GM23338 (cell line): ENCODE data around the gene SYVN1. TPM values are rescaled to one million over a fixed set of nuclear protein-coding genes. Genes with fewer than 3 reads are reported as not detected.
A peak's percentile ranks its signal among the peaks of the same experiment; 100 is the strongest.

Experiments used
- ATAC-seq: fragments of 200-7000 bp; cut with Tn5 transposase; 3 replicates; pipeline ENCODE4 v1.9.1; 2020
- DNase-seq: peaks from one replicate; pipeline ENCODE4 v3.0.0-alpha.2; 2015; ENCODE audit warnings: low spot score
- H2AFZ ChIP-seq: fragments of 200-600 bp; sonication (generic); 2 replicates; pipeline ENCODE4 v1.8.0; 2016; ENCODE audit warnings: antibody characterized with exemption, mild to moderate bottlenecking, moderate library complexity
- H3F3A ChIP-seq: fragments of 200-600 bp; sonication (generic); replicated peaks from 2 replicates; pipeline ENCODE4 v1.8.0; 2017; ENCODE audit warnings: antibody characterized with exemption, mixed run types, low read depth
- H3K27ac ChIP-seq: fragments of 200-600 bp; sonication (generic); 2 replicates; pipeline ENCODE4 v1.6.1; 2016; ENCODE audit warnings: low read depth
- H3K27me3 ChIP-seq: fragments of 200-600 bp; sonication (generic); 2 replicates; pipeline ENCODE4 v1.8.0; 2016; ENCODE audit warnings: mild to moderate bottlenecking, mixed run types, moderate library complexity; ENCODE audit not compliant: insufficient read depth
- H3K36me3 ChIP-seq: fragments of 200-600 bp; sonication (generic); 2 replicates; pipeline ENCODE4 v1.8.0; 2016; ENCODE audit warnings: mild to moderate bottlenecking; ENCODE audit not compliant: insufficient read depth
- H3K4me1 ChIP-seq: fragments of 200-600 bp; sonication (generic); 2 replicates; pipeline ENCODE4 v1.8.0; 2016; ENCODE audit warnings: mild to moderate bottlenecking, moderate library complexity; ENCODE audit not compliant: insufficient read depth
- H3K4me2 ChIP-seq: fragments of 200-600 bp; sonication (generic); 2 replicates; pipeline ENCODE4 v1.7.1; 2017; ENCODE audit warnings: mixed run types
- H3K4me3 ChIP-seq: fragments of 200-600 bp; sonication (generic); 2 replicates; pipeline ENCODE4 v1.6.1; 2016; ENCODE audit warnings: mixed run types
- H3K79me2 ChIP-seq: fragments of 200-600 bp; sonication (generic); replicated peaks from 2 replicates; pipeline ENCODE4 v1.8.0; 2017; ENCODE audit warnings: mild to moderate bottlenecking; ENCODE audit not compliant: insufficient read depth
- H3K9me2 ChIP-seq: fragments of 200-600 bp; sonication (generic); 2 replicates; pipeline ENCODE4 v1.8.0; 2017; ENCODE audit not compliant: insufficient read depth
- H4K20me1 ChIP-seq: fragments of 200-600 bp; sonication (generic); replicated peaks from 2 replicates; pipeline ENCODE4 v1.8.0; 2017; ENCODE audit warnings: mild to moderate bottlenecking; ENCODE audit not compliant: insufficient read depth
- H3K27ac Mint-ChIP-seq: 2 replicates; pipeline ENCODE4 v1.8.0; 2020; ENCODE audit warnings: inconsistent platforms, mild to moderate bottlenecking, moderate library complexity, mixed read lengths
- H3K27me3 Mint-ChIP-seq: 3 replicates; pipeline ENCODE4 v1.8.0; 2022; ENCODE audit warnings: low read depth, mild to moderate bottlenecking, moderate library complexity, mixed read lengths, inconsistent platforms; ENCODE audit not compliant: insufficient read depth, poor library complexity
- H3K36me3 Mint-ChIP-seq: 3 replicates; pipeline ENCODE4 v1.8.0; 2021; ENCODE audit warnings: low read depth, mild to moderate bottlenecking, inconsistent platforms, moderate library complexity, mixed read lengths
- H3K4me1 Mint-ChIP-seq: 3 replicates; pipeline ENCODE4 v1.8.0; 2020; ENCODE audit warnings: mild to moderate bottlenecking, inconsistent platforms, mixed read lengths
- H3K4me3 Mint-ChIP-seq: 3 replicates; pipeline ENCODE4 v1.8.0; 2021; ENCODE audit warnings: moderate library complexity, mild to moderate bottlenecking, inconsistent platforms, mixed read lengths
- H3K9me3 Mint-ChIP-seq: 3 replicates; pipeline ENCODE4 v1.8.0; 2020; ENCODE audit warnings: moderate library complexity, mild to moderate bottlenecking, inconsistent platforms, mixed read lengths
- CTCF ChIP-seq, 2 experiments: fragments of 200-600 bp in 1 of 2; sonication (generic) in 1 of 2; conservative IDR thresholded peaks; 2 replicates each; pipeline versions ENCODE4 v1.5.1 to v1.6.1; 2016 to 2017; ENCODE audit warnings: antibody characterized with exemption in 2 of 2, low read depth in 2 of 2, mild to moderate bottlenecking in 2 of 2, moderate library complexity in 1 of 2
- EZH2 ChIP-seq: fragments of 200-600 bp; sonication (generic); IDR thresholded peaks from one replicate; pipeline ENCODE4 v1.8.0; 2017; ENCODE audit warnings: antibody characterized with exemption, mild to moderate bottlenecking, low read depth; ENCODE audit not compliant: unreplicated experiment
- POLR2AphosphoS5 ChIP-seq: IDR thresholded peaks from 2 replicates; pipeline ENCODE4 v1.6.1; 2016; ENCODE audit warnings: antibody characterized with exemption, low read depth
- STAT1 ChIP-seq: IDR thresholded peaks from one replicate; pipeline ENCODE4 v1.6.1; 2016; ENCODE audit warnings: antibody characterized with exemption; ENCODE audit not compliant: unreplicated experiment
- ZNF462 ChIP-seq: fragments of 250-450 bp; sonication (Bioruptor Pico); IDR thresholded peaks from 2 replicates; pipeline ENCODE4 v1.5.0; 2020; ENCODE audit warnings: mild to moderate bottlenecking, moderate library complexity
- polyA plus RNA-seq: library from polyadenylated mRNA; unstranded; fragments of >200 nt; fragmentation: Nextera tagmentation; extraction: Ambion mirVana; gene quantifications from 2 replicates; pipeline ENCODE4 v1.2.1, GENCODE V29; 2016
- total RNA-seq: library from RNA; depleted of rRNA; stranded (reverse); fragments of >200 nt; shearing (Covaris generic); gene quantifications from 2 replicates; pipeline ENCODE4 v1.2.3, GENCODE V29; 2014

SYVN1 gene
- total and polyA plus RNA-seq, 2 experiments from 2014 or later = 13.8 to 28.7 TPM

GRCh38 chr11:65095974-65096806 lies 38.1 kb downstream of the SYVN1 start, which contains the start of gene VPS51 (continued):
- TF ChIP-seq ZNF462 (CRISPR knock-in tag) (no peak), POLR2AphosphoS5 (peak; percentile 78)

GRCh38 chr11:65095427-65095826 lies 38.9 kb downstream of the SYVN1 start:
- H3K79me2 ChIP-seq = peaks cover 27% of the 10 kb centered on the region
- no peaks in the 10 kb centered on the region; the same call in 1 of the 2 replicates for H3K36me3 ChIP-seq
- peak overlapping the region; percentile 96 for H3K4me3 ChIP-seq
- no peaks in the 10 kb centered on the region for H3K9me2 ChIP-seq
- H3K27ac ChIP-seq = peak overlapping the region; percentile 68; the same call in 1 of the 2 replicates
- peak overlapping the region; percentile 72; the same call in 1 of the 2 replicates for H3K4me2 ChIP-seq
- peaks cover 6% of the 10 kb centered on the region for H3K4me1 ChIP-seq
- H3K27me3 ChIP-seq = no peaks in the 10 kb centered on the region
- 0 out of 2 replicates have a peak, but pooled peaks cover 5% of the 10 kb centered on the region for H3F3A ChIP-seq
- peak overlapping the region; percentile 99 for H2AFZ ChIP-seq
- DNase-seq = no peak
- Mint-ChIP-seq H3K27ac (peak overlapping the region; percentile 99), H3K4me3 (peak overlapping the region; percentile 97), H3K27me3 (peaks cover 6% of the 10 kb centered on the region), H3K4me1 (peaks cover 2% of the 10 kb centered on the region; the same call in 2 of the 3 replicates), H3K9me3 (no peaks in the 10 kb centered on the region), H3K36me3 (peaks cover 4% of the 10 kb centered on the region; the same call in 2 of the 3 replicates)
- H4K20me1 ChIP-seq = no peaks in the 10 kb centered on the region; the same call in 1 of the 2 replicates
- ATAC-seq = no peak
- TF ChIP-seq ZNF462 (CRISPR knock-in tag) (no peak), POLR2AphosphoS5 (no peak), CTCF (conservative IDR thresholded peaks at IDR 0.05; ENCODE audit: low read depth in 2 of 2) (no peak), EZH2 (no peak), STAT1 (no peak)
